Measurements from ENCODE around the gene NIP7. TPM values are rescaled to one million over a fixed set of nuclear protein-coding genes. Genes with fewer than 3 reads are reported as not detected.

NIP7 gene
- total and polyA plus RNA-seq, 2 of the 8 experiments (the other 6 are each of a cell fraction or from before 2014, with no cell fraction given): 14.5 to 52.2 TPM

- TF ChIP-seq CHD1 (IDR thresholded peaks at IDR 0.05; ENCODE audit: low read depth, low read length) (no peak), POLR2A (IDR thresholded peaks at IDR 0.05; ENCODE audit: control extremely low read depth in 1 of 2, low read depth in 2 of 2, low read length in 2 of 2) (no peak), HDAC6 (IDR thresholded peaks at IDR 0.05; ENCODE audit: low read depth, low read length) (no peak), ATF3 (IDR thresholded peaks at IDR 0.05; ENCODE audit: insufficient read depth, low read depth, low read length) (no peak), SP2 (IDR thresholded peaks at IDR 0.05; ENCODE audit: low read length) (no peak), HDAC2 (IDR thresholded peaks at IDR 0.05; ENCODE audit: borderline replicate concordance in 1 of 2, low read depth in 2 of 2, low read length in 2 of 2) (no peak)
Observed at GRCh38 chr16:69306031-69306430, 33.5 kb upstream of the NIP7 start (continued).
